Midbrain (tissue), 1 donor: ENCODE measurements around the gene NKAIN4.

Experiments used
- DNase-seq: peaks from one replicate; lab custom pipeline; 2025; lab: John Stamatoyannopoulos, UW

The NKAIN4 gene

GRCh38 chr20:63288581-63289251 is 34.5 kb upstream of the NKAIN4 start:
- DNase-seq = no peak

GRCh38 chr20:63287697-63288580 is 33.7 kb upstream of the NKAIN4 start:
- no peak for DNase-seq

- DNase-seq = no peak
Measured at GRCh38 chr20:63286781-63287696, 32.8 kb upstream of the NKAIN4 start.

- no peak for DNase-seq
Measured at GRCh38 chr20:63285636-63286615, 31.7 kb upstream of the NKAIN4 start.

GRCh38 chr20:63284981-63285524 is 30.8 kb upstream of the NKAIN4 start:
- no peak for DNase-seq

GRCh38 chr20:63284544-63284949 is 30.3 kb upstream of the NKAIN4 start:
- no peak for DNase-seq

- DNase-seq = no peak
Measured at GRCh38 chr20:63284083-63284440, 29.8 kb upstream of the NKAIN4 start.

- DNase-seq = no peak
Measured at GRCh38 chr20:63283397-63284082, 29.3 kb upstream of the NKAIN4 start.

- DNase-seq = no peak
Measured at GRCh38 chr20:63282946-63283345, 28.7 kb upstream of the NKAIN4 start.

GRCh38 chr20:63281742-63282665 is 27.7 kb upstream of the NKAIN4 start:
- DNase-seq = no peak

- DNase-seq = no peak
Measured at GRCh38 chr20:63280929-63281545, 26.8 kb upstream of the NKAIN4 start.

- no peak for DNase-seq
Measured at GRCh38 chr20:63280371-63280770, 26.1 kb upstream of the NKAIN4 start.

- no peak for DNase-seq
Measured at GRCh38 chr20:63279931-63280330, 25.7 kb upstream of the NKAIN4 start.

- DNase-seq = no peak
Measured at GRCh38 chr20:63278661-63279060, 24.4 kb upstream of the NKAIN4 start.

- no peak for DNase-seq
Measured at GRCh38 chr20:63277466-63278272, 23.4 kb upstream of the NKAIN4 start.

GRCh38 chr20:63276956-63277355 is 22.7 kb upstream of the NKAIN4 start:
- DNase-seq = no peak

GRCh38 chr20:63275825-63276224 is 21.6 kb upstream of the NKAIN4 start:
- DNase-seq = no peak
